Astrocyte of the cerebellum (primary cell): ENCODE data around the gene SSH3.

Experiments
- DNase-seq: peaks from one replicate; pipeline ENCODE4 v3.0.0-alpha.2; 2011; ENCODE audit warnings: low read depth
- H3K4me3 ChIP-seq: 2 replicates; pipeline ENCODE4 v1.5.1; 2011; ENCODE audit warnings: mild to moderate bottlenecking, low read depth, low read length, moderate library complexity
- in situ Hi-C: cut with HindIII; loops from 2 replicates; pipeline ENCODE4 v1.10.0; 2017; ENCODE audit warnings: low sequenced_read_pairs
- TF ChIP-seq, protein P1 (sequence below): IDR thresholded peaks from 2 replicates; pipeline ENCODE4 v1.5.1; 2012; ENCODE audit warnings: low read length, low read depth, moderate library complexity, mild to moderate bottlenecking; ENCODE audit errors: missing control alignments

SSH3 gene

DNA sequence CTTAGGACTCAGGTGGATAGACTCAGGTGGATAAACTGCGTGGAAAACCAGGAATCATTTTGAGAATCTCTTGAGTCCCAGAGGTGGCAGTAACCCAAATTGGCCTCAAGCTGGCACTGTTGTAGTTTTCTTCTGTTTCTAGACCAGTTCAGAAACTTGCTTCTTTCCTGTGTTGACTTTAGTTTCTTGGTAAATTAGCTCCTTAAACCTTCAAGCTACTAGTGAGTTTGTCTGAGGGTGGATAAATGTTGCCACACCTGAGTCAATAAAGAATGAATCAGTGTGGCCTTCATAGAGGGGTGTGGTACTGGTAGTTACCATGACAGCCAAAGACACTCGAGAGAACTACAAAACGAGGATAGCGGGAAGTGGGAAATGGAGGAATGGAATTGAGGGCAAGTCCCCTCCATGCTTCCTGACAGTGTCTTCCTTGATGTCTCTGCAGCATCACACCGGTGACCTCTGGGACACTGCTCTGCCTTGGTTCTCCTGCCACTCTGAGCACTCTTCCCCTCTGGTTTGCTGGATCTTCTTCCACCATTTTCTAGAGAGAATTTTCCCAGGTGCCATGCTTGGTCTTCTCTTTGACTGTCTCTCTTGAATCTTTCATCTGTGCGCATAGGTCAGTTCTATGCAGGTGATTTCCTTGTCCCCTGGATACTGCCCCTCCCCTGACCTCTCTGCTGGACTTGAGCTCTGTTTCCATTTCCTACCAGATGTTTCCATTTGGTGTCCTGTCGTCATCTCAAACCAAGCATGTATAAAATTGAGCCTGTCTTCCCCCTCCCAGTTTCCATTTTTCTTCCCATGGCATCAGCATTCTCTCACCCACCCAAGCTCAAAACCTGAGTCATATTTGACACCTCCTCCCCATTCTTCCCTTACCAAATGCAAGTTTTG, 42.8 kb downstream of the SSH3 start:
- TF ChIP-seq, protein P1, sequence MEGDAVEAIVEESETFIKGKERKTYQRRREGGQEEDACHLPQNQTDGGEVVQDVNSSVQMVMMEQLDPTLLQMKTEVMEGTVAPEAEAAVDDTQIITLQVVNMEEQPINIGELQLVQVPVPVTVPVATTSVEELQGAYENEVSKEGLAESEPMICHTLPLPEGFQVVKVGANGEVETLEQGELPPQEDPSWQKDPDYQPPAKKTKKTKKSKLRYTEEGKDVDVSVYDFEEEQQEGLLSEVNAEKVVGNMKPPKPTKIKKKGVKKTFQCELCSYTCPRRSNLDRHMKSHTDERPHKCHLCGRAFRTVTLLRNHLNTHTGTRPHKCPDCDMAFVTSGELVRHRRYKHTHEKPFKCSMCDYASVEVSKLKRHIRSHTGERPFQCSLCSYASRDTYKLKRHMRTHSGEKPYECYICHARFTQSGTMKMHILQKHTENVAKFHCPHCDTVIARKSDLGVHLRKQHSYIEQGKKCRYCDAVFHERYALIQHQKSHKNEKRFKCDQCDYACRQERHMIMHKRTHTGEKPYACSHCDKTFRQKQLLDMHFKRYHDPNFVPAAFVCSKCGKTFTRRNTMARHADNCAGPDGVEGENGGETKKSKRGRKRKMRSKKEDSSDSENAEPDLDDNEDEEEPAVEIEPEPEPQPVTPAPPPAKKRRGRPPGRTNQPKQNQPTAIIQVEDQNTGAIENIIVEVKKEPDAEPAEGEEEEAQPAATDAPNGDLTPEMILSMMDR = peak; percentile 85
- no peak overlapping the region for H3K4me3 ChIP-seq
- in situ Hi-C loops = loop anchor here (5.0 kb wide), 1 partner anchor 41 kb away; no protein-coding TSS in a partner anchor
- DNase-seq = no peak

- no peak for DNase-seq
- TF ChIP-seq, protein P1 = no peak
- no peak overlapping the region for H3K4me3 ChIP-seq
- in situ Hi-C loops = loop anchor here (5.0 kb wide), 1 partner anchor 39 kb away; no protein-coding TSS in a partner anchor
Measured at GRCh38 chr11:67347964-67348749, 44.8 kb downstream of the SSH3 start.

DNA sequence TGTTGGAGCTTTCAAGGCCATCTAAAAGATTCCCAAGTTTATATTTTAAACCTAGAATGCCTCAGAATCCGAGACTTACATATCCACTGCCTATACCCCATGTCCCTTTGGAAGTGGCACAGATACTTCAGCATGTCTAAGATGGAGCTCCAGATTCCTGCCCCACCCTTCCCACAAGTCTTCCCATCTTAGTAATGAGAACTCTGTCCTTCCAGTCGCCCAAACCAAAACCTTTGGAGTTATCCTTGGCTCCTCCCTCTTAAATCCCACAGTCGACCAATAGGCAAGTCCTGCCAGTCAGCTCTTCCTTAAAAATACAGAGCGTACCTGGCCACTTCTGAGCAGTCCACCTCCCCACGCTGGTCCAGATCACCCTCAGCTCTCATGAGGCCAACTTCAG, 45.7 kb downstream of the SSH3 start:
- no peak for DNase-seq
- in situ Hi-C loops = loop anchor here (5.0 kb wide), 1 partner anchor 38 kb away; no protein-coding TSS in a partner anchor
- TF ChIP-seq, protein P1 = no peak
- no peak overlapping the region for H3K4me3 ChIP-seq

- DNase-seq = no peak
- TF ChIP-seq, protein P1 = no peak
- H3K4me3 ChIP-seq = no peak overlapping the region
- in situ Hi-C loops = loop anchor here (5.0 kb wide), 1 partner anchor 38 kb away; no protein-coding TSS in a partner anchor
Measured at GRCh38 chr11:67349457-67349856, 46.1 kb downstream of the SSH3 start.

DNA sequence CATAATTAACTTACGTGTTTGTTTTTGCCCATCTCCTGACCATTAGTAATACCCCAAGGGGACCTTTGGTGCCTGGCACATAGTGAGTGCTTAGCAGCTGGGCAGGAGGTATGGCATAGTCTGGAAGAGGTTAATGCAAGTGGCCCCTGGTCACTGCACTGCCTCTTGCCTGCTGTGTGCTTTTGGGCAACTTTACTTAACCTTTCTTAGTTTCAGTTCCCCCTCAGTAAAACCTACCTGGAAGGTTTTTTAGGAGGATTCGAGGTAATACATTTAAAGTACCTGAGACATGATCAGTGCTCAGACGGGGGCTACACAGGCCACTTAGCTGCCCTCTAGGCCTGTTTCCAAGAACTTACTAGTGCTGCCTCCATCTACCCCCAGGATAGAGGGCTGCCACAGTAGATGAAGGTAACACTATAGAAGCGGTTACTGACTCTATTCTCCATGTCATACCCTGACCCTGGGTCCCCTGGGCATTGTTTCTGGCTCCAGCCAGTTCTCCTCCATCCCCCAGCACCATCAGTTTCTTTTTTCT, 46.7 kb downstream of the SSH3 start:
- TF ChIP-seq, protein P1 = no peak
- in situ Hi-C loops = loop anchor here (5.0 kb wide), 1 partner anchor 37 kb away; no protein-coding TSS in a partner anchor

DNA sequence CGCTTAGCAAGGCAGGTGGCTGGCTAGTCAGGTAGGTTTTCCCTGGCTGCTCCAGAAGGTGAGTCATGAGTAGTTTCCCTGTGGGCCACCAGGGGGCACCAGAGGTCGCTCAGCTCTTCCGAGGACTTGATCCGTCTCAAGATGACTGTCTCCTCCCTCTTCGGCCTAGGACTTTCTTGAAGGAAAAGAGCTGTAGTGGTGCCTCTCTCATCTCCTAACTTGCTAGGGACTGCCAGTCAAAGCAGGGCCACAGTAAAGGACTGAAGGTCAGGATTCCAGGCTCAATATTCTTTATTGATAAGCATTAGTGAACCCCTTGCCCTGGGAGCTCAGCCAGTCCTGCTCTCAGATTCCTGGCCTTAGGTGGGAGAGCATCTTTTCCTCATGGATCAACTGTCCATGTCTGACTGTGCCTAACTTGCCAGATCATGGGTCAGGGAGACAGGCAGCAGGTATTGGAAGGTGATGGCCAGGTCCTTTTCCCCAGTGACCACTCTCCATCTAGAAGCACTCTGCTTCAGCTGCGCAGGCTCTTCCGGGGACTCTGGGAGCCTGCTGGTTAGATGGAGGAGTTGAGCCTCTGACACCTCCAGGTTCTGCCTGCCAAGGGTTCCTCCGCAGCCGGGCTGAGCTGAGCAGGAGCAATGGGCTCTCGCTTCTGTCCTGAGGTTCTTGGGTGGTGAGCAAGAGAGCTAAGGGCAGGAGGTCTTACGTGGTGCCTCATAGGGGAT, 48.1 kb downstream of the SSH3 start:
- no peak overlapping the region for H3K4me3 ChIP-seq
- no peak for DNase-seq
- TF ChIP-seq, protein P1 = peak; percentile 94
- in situ Hi-C loops = no loop called here

More for the DNA sequence above, 46.7 kb downstream of the SSH3 start:
- H3K4me3 ChIP-seq = no peak overlapping the region
- DNase-seq = no peak
